GM19238 (cell line): ENCODE data around the gene EHBP1L1.
"Not testable (repeated sequence)": the region's sequence is repeated elsewhere in the genome, so short reads cannot be mapped to it uniquely, and the experiment has no call there.

Experiments
- DNase-seq: peaks from one replicate; pipeline ENCODE4 v3.0.0; 2011; ENCODE audit warnings: low spot score; ENCODE audit not compliant: insufficient read length

EHBP1L1 gene

GRCh38 chr11:65560555-65561418 is 15.1 kb upstream of the EHBP1L1 start:
- DNase-seq = no peak

DNA sequence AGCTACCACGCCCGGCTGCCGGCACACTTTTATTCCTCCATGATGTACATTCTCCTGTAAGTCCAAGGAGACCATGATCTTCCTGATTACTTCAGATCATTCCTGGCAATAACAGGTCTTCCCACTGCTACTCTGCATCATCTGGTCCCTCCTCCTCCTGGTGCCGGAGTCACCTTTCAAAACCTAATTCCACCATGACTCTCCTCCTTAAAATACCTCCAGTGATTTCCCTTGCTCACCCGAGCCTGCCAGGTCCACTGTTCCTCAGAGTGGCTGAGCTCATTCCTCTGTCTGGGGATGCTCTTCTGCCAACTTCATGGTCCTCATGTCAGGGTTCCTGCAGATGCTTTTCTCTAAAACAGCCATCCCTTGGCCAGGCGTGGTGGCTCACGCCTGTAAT is 13.8 kb upstream of the EHBP1L1 start:
- no peak for DNase-seq

DNA sequence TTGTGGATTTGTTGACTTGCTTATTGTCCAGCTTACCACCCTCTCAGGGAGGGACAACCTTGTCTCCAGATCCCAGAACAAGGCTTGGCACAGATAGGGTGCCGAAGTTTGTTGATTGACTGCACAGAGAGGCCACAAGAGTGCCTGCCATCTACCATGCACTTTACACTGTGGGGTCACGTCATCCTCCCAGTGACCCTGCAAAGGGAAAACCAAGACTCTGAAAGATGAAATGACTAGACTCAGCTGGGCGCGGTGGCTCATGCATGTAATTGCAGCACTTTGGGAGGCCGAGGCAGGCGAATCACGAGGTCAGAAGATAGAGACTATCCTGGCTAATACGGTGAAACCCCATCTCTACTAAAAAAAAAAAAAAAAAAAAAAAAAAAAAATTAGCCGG is 13.1 kb upstream of the EHBP1L1 start:
- DNase-seq = no peak

DNA sequence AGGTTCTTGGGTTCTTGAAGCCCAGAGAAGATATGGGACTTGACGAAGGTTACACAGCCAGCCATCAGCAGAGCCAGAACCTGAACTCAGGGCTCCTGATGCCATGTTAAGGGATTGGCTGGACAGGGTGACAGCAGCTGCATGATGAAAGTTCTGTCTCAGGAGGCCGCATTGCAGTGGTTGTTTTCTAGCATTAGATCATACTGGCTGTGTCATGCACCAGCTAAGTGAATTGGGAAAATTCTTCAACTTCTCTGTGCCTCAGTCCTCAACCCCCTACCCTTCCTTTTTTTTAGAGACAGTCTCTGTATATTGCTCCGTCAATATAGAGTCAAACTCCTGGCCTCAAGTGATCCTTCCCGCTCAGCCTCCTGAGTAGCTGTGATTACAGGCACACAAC is 12.3 kb upstream of the EHBP1L1 start:
- DNase-seq = no peak

DNA sequence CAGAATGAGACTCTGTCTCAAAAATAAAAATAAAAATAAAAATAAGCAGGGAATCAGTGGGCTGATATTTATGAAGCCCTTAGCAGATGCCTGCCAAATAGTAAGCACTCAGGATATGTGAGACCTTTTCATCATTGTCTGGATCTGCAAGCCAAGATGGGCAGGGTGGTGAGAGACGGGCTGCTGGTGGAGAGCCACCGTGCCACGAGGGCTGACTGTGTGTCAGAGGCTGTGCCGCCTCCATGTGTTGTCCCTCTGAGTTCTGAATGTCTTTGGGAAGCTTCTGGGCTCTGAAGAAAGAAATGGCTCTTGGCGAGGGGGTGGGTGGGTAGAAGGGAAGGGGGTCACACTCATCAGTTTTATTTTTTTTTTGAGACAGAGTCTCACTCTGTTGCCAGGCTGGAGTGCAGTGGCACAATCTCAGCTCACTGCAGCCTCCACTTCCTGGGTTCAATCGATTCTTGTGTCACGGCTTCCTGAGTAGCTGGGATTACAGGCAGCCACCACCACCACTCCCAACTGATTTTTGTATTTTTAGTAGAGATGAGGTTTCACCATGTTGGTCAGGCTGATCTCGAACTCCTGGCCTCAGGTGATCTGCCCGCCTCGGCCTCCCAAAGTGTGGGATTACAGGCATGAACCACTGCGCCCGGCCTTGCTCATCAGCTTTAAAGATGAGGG is 10.8 kb upstream of the EHBP1L1 start:
- DNase-seq = not testable (repeated sequence)

DNA sequence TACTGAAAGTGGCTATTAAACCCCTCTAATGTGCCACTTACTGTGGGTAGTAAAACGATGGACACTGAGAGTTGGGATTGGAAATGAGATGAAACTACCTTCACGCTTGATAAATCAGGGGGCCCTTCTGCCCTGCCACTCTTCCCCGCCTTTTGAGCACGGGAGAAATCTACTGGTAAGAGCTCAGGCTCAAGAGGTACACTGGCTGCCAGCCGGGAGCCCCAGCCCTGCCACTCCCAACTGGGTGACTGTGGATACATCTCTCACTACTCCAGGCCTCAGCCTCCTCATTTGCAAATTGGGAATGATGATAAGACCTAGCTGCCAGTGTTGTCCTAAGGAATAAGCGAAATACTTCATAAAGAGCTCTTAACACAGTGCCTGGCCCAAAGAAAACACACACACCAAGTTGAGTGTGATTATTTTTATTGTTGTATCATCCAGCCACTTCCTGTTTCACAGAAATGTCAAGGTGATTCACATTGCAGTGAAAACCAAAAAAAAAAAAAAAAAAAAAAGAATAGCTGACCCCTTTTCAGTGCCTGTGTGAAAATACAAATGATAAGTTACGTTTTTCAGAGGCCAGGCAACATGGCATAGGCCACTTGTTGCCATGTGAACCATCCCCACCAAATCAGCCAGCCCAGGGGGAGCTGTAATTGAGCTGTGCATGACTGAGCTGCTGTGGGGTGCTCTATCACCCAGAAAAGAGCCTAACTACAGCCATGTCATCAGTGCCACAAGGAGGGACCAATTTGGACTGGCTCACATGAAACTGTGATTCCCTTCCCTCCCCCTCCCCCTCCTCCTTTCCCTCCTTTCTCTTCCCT is 10.0 kb upstream of the EHBP1L1 start:
- no peak for DNase-seq

DNA sequence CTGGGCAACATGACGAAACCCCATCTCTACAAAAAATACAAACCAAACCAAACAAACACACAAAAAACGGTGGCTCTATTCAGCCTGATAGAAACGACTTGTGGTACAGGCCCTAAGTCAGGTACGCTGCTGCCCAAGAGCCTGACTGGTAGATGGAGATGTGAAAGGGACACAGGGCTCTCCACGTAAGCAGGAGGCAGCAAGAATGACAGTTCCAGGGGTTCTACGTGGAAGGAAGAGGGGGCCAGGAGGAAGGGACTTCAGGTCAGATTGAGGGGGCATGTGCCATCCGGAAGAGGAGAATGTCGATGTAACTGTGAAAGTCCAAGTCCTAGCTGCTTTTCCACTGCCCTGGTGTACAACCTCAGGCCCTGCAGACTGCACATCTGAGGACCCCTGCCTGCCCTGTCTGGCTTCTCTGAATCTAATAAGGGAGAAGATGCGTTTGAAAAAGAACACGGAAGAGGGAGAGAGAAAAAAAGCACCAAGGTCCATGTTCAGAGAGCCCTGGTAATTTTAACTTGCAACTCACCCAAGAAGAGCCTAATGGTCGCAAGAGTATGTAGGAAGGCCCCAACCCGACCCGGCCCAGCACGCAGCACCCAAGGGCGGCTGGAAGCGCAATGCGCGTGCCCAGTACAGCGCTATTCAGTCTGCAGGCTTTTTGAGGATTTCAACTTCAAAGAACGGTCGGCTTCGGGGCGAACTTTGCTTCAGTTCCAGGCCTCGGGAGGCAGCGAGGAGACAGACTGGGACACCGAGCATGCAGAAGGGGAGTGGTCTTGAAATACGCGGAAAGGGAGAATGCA is 6.5 kb upstream of the EHBP1L1 start:
- DNase-seq = no peak

- DNase-seq = peak; percentile 98
Observed at GRCh38 chr11:65569973-65570918, 5.6 kb upstream of the EHBP1L1 start, which contains the start of gene ZNRD2. TSS of gene ZNRD2 (plus strand) at chr11:65570477. CDS start at chr11:65570492, 15 bp downstream.

DNA sequence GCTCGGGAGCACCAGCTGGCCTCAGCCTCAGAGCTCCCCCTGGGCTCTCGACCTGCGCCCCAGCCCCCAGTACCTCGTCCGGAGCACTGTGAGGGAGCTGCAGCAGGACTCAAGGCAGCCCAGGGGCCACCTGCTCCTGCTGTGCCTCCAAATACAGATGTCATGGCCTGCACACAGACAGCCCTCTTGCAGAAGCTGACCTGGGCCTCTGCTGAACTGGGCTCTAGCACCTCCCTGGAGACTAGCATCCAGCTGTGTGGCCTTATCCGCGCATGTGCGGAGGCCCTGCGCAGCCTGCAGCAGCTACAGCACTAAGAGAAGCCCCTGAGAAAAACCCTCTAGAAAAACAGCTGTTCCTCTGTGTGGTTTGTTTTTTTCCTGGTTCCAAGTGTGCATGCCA is 4.4 kb upstream of the EHBP1L1 start:
- DNase-seq = no peak

- no peak for DNase-seq
Observed at GRCh38 chr11:65571940-65572339, 3.9 kb upstream of the EHBP1L1 start.

DNA sequence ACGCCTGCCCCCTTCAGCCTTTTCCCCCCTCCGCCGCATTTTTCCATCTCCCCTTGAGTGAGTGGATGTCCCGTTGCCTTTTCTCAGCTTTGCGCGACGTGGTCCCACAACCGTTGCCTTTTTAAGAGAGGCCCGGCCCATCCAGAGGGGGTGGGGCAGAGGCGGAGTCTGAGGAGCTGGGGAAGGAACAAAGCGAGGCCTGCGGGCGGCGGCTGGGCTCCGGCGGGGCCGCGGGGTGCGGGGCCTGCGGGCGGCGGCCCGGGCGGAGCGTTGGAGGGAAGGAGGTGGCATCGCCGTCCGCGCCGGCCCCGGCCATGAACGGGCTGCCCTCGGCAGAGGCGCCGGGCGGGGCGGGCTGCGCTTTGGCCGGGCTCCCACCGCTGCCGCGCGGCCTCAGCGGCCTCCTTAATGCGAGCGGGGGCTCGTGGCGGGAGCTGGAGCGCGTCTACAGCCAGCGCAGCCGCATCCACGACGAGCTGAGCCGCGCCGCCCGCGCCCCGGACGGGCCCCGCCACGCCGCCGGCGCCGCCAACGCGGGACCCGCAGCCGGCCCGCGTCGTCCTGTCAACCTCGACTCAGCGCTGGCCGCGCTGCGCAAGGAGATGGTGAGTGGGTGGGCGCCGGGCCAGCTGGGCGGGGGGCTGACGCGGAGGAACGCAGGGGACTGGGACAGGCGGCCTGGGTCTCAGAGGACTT is 3.3 kb upstream of the EHBP1L1 start, which contains the start of gene FAM89B:
TSS of gene FAM89B (plus strand) at position 183 of the 696 bp plus-strand sequence. CDS start at position 315, 132 bp downstream.
- peak; percentile 83 for DNase-seq

GRCh38 chr11:65573391-65574079 is 2.3 kb upstream of the EHBP1L1 start:
- no peak for DNase-seq

- peak; percentile 98 for DNase-seq
Observed at GRCh38 chr11:65574109-65574810, 1.6 kb upstream of the EHBP1L1 start.

GRCh38 chr11:65574811-65575567 is 864 bp upstream of the EHBP1L1 start:
- DNase-seq = no peak

DNA sequence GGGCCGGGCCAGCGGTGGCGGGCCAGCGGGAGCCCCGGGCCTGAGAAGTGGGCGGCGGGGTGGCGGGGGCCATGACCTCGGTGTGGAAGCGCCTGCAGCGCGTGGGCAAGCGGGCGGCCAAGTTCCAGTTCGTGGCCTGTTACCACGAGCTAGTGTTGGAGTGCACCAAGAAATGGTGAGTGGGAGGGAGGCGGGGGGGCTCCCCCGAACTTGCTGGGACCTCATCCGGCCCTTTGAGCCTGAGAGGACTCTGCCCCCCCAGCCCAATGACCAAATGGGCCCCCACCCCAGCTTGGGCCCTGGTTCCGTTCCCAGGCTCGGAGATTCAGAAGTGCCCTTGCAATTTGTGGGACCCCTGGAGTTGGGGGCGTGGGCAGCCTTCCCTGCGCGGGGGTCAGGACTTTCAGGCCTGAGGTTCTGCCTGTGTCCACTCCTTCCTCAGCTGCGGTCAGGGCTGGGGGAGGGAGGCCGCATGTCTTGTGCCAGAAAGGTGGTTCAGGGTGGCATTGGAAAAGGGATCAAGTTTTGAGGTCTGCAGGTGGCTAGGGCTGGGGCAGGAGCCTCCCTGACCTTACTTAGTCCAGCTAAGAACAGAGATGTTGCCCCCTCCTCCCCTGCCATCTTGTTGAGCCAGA is 496 bp downstream of the EHBP1L1 start:
- no peak for DNase-seq

GRCh38 chr11:65576867-65577755 is 1.3 kb downstream of the EHBP1L1 start:
- DNase-seq = no peak
